PC-9 (cell line): ENCODE measurements around the gene FBXL5.

Source experiments
- EZH2 ChIP-seq: fragments of 200-600 bp; sonication (generic); IDR thresholded peaks from 2 replicates; pipeline ENCODE4 v1.8.0; 2017; ENCODE audit warnings: antibody characterized with exemption, low read depth
- TF ChIP-seq, protein P1 (sequence below): fragments of 200-600 bp; sonication (generic); conservative IDR thresholded peaks from 2 replicates; pipeline ENCODE4 v1.6.1; 2017; ENCODE audit warnings: mixed run types, antibody characterized with exemption, mild to moderate bottlenecking, moderate library complexity

DNA sequence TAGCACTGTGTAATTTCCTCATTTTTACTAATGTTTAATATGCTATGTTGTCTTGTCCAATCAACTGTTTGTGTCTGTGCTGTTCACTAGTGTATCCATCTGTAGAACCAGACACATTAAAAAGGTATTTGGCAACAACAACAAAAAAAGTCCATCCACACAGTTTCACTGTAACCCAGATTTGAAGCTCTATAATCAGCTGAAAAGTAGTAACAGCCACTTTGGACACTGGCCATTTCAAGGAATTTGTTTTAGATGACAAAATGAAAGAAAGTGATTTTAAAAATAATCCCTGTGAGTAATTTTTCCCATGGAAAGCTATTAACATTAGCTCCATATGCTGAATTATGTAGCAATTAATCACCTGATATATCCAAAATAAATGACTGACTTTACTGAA, 2.2 kb upstream of the FBXL5 start:
- TF ChIP-seq, protein P1, sequence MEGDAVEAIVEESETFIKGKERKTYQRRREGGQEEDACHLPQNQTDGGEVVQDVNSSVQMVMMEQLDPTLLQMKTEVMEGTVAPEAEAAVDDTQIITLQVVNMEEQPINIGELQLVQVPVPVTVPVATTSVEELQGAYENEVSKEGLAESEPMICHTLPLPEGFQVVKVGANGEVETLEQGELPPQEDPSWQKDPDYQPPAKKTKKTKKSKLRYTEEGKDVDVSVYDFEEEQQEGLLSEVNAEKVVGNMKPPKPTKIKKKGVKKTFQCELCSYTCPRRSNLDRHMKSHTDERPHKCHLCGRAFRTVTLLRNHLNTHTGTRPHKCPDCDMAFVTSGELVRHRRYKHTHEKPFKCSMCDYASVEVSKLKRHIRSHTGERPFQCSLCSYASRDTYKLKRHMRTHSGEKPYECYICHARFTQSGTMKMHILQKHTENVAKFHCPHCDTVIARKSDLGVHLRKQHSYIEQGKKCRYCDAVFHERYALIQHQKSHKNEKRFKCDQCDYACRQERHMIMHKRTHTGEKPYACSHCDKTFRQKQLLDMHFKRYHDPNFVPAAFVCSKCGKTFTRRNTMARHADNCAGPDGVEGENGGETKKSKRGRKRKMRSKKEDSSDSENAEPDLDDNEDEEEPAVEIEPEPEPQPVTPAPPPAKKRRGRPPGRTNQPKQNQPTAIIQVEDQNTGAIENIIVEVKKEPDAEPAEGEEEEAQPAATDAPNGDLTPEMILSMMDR = no peak
- TF ChIP-seq EZH2 = no peak
